Activated T-helper 1 cell treated with anti-CD3 and anti-CD28 coated beads, Interleukin-12 subunit alpha, Interleukin-12 subunit beta, Interleukin-2, Interleukin-4 antibody, amounts not matched to agents 30 ng/mL and 10 ng/mL and 1 ng/mL, durations not matched to agents 14 hours and 24 hours and 36 hours (primary cell): ENCODE results near the gene RAP1GDS1. TPM values are rescaled to one million over a fixed set of nuclear protein-coding genes. Genes with fewer than 3 reads are reported as not detected.
A peak's percentile ranks its signal among the peaks of the same experiment; 100 is the strongest.

ENCODE experiments used
- DNase-seq: peaks from one replicate; pipeline ENCODE4 v3.0.0; 2021; ENCODE audit warnings: low spot score
- H3K27ac Mint-ChIP-seq: one replicate; pipeline ENCODE4 v1.8.0; 2021; ENCODE audit warnings: mild to moderate bottlenecking, mixed read lengths
- H3K27me3 Mint-ChIP-seq: one replicate; pipeline ENCODE4 v1.8.0; 2022; ENCODE audit warnings: mild to moderate bottlenecking, moderate library complexity, mixed read lengths; ENCODE audit not compliant: insufficient read depth
- H3K36me3 Mint-ChIP-seq: one replicate; pipeline ENCODE4 v1.8.0; 2021; ENCODE audit warnings: low read depth, mixed read lengths
- H3K4me1 Mint-ChIP-seq: one replicate; pipeline ENCODE4 v1.8.0; 2021; ENCODE audit warnings: low read depth, mixed read lengths
- H3K4me3 Mint-ChIP-seq: one replicate; pipeline ENCODE4 v1.8.0; 2021; ENCODE audit warnings: mild to moderate bottlenecking, moderate library complexity, mixed read lengths
- H3K9me3 Mint-ChIP-seq: one replicate; pipeline ENCODE4 v1.8.0; 2021; ENCODE audit warnings: mixed read lengths
- intact Hi-C: fragments of 100-400 bp; cut with micrococcal nuclease; formaldehyde crosslinking; loops from one replicate; pipeline ENCODE4 v1.15.1; 2024
- total RNA-seq: library from RNA; stranded (reverse); gene quantifications from 2 replicates; pipeline ENCODE4 v1.2.3, GENCODE V29; 2022

RAP1GDS1 gene, protein sequence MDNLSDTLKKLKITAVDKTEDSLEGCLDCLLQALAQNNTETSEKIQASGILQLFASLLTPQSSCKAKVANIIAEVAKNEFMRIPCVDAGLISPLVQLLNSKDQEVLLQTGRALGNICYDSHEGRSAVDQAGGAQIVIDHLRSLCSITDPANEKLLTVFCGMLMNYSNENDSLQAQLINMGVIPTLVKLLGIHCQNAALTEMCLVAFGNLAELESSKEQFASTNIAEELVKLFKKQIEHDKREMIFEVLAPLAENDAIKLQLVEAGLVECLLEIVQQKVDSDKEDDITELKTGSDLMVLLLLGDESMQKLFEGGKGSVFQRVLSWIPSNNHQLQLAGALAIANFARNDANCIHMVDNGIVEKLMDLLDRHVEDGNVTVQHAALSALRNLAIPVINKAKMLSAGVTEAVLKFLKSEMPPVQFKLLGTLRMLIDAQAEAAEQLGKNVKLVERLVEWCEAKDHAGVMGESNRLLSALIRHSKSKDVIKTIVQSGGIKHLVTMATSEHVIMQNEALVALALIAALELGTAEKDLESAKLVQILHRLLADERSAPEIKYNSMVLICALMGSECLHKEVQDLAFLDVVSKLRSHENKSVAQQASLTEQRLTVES
- total RNA-seq = 53.0 and 56.3 TPM in 2 replicates

DNA sequence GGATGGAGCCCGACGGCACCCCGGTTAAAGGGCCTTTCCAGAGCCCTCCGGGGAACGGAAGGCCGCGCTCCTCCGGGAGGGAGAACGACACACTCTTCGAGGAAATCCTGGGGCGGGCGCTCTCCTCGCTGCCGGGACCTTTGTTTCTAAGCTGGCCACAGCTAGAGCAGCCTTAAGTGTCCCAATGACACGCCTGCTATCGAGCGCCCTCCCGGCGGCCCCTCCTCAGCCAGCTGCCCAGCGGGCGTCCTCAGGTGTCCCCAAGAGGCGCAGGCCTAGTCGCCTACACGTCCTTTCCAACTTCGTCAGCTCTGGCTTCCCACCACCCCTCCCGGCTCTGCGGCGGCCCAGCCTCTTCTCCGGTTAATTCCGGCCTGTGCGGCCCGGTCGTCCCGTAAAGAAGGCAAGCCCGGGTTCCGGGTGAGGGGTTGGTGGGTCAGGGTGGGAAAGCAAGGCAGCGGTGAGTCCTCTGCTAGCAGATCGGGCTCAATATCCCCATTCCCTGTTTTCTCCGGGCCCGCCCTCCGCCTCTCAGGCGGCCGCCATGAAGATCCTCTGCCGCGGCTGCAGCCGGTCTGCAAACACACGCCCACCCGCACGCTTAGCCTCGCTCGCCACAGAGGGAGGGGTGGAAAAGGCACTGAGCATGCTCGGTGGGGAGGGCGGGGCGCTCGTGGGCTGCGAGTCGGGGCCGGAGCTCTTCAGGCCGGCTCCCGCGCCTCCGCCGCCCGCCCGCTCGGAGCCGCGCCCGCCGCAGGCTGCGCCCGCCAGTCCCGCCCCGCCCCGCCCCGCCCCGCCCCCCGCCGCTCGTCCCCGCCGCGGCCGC, at the start of gene RAP1GDS1:
TSS of gene RAP1GDS1 (plus strand) at position 806 of the 826 bp plus-strand sequence. CDS start 182 bp downstream, outside the sequence.
- Mint-ChIP-seq H3K27me3 (no peaks in the 10 kb centered on the region), H3K36me3 (peaks cover 11% of the 10 kb centered on the region), H3K27ac (peak within 1 kb of the TSS; percentile 97), H3K4me3 (peak within 1 kb of the TSS; percentile 98), H3K4me1 (peaks cover 55% of the 10 kb centered on the region), H3K9me3 (no peaks in the 10 kb centered on the region)
- intact Hi-C loops = loop anchor here (1.0 to 10.0 kb wide), 15 partner anchors 117 to 1834 kb away; partner anchors contain the start of genes ADH5, DAPP1, DNAJB14 and METAP1
- peak; percentile 89 for DNase-seq

GRCh38 chr4:98222306-98222705, 38.9 kb upstream of the RAP1GDS1 start:
- H3K4me3 Mint-ChIP-seq = no peak overlapping the region
- H3K27ac Mint-ChIP-seq = no peak overlapping the region
- no peaks in the 10 kb centered on the region for H3K4me1 Mint-ChIP-seq
- H3K9me3 Mint-ChIP-seq = no peaks in the 10 kb centered on the region
- H3K36me3 Mint-ChIP-seq = no peaks in the 10 kb centered on the region
- H3K27me3 Mint-ChIP-seq = peaks cover 6% of the 10 kb centered on the region
- DNase-seq = no peak
- intact Hi-C loops = no loop called here

DNA sequence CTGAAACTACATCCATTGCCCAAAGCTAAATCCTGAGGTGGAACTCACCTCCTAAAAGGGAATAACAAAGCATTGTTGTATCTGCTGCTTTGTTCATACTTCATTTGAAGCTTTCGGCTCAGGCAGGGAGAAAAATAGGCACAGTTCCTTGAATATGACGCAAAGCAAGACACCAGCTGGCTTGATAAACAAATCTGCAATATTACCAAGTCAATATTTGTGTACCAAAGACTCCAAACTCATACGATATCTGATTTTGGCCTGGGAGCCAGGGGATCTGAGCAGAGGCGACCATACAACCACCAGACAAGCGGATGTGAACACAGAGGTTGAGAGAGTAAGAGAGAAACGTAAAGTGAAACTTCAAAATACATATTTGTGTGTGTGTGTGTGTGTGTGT, 34.8 kb upstream of the RAP1GDS1 start:
- Mint-ChIP-seq H3K9me3 (no peaks in the 10 kb centered on the region), H3K27ac (no peak overlapping the region), H3K27me3 (no peaks in the 10 kb centered on the region), H3K36me3 (no peaks in the 10 kb centered on the region), H3K4me3 (no peak overlapping the region), H3K4me1 (no peaks in the 10 kb centered on the region)
- intact Hi-C loops = no loop called here
- DNase-seq = no peak

DNA sequence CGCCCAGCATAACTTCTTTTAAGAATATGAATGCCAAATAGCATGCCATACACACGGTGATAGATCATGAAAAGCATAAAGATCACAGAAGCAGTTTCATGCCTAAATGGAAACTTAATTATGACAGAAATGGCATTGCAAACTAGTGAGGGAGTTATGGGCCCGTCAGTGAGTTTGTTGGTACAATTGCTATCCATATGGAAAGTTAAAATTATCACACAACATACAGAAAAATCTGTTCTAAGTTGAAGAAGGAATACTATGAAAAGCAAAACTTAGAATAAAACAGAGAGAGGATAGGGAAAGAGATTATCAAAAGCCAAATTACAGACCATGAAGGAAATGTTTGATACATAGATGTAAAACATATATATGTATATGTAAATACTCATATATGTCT, 30.2 kb upstream of the RAP1GDS1 start:
- Mint-ChIP-seq H3K4me3 (no peak overlapping the region), H3K9me3 (no peaks in the 10 kb centered on the region), H3K36me3 (no peaks in the 10 kb centered on the region), H3K27ac (no peak overlapping the region), H3K4me1 (peaks cover 4% of the 10 kb centered on the region), H3K27me3 (peaks cover 3% of the 10 kb centered on the region)
- DNase-seq = no peak
- intact Hi-C loops = no loop called here

- H3K36me3 Mint-ChIP-seq = no peaks in the 10 kb centered on the region
- no peak for DNase-seq
- H3K4me1 Mint-ChIP-seq = peaks cover 4% of the 10 kb centered on the region
- H3K27ac Mint-ChIP-seq = no peak overlapping the region
- intact Hi-C loops = no loop called here
- H3K9me3 Mint-ChIP-seq = no peaks in the 10 kb centered on the region
- H3K27me3 Mint-ChIP-seq = peaks cover 3% of the 10 kb centered on the region
- H3K4me3 Mint-ChIP-seq = no peak overlapping the region
Measured at GRCh38 chr4:98232202-98232601, 29.0 kb upstream of the RAP1GDS1 start.

DNA sequence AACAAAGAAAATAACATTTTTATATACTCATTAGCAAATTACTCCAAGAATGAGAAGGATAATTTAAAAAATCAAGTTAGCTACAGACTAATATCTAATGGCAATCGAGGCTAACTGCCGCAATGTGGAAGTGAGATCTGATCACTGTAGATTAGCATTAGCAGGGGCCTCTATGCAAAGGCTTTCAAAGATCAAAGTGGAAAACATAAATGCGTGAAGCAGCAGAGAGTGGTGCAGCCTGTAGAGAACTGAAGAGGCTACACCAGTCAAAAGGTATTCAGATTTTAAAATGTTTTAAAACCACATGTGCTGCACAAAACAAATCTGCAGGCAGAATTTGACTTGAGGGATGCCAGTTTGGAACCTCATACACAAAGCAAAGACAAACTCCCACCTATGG, 24.0 kb upstream of the RAP1GDS1 start:
- Mint-ChIP-seq H3K9me3 (no peaks in the 10 kb centered on the region), H3K4me3 (no peak overlapping the region)
- intact Hi-C loops = no loop called here

DNA sequence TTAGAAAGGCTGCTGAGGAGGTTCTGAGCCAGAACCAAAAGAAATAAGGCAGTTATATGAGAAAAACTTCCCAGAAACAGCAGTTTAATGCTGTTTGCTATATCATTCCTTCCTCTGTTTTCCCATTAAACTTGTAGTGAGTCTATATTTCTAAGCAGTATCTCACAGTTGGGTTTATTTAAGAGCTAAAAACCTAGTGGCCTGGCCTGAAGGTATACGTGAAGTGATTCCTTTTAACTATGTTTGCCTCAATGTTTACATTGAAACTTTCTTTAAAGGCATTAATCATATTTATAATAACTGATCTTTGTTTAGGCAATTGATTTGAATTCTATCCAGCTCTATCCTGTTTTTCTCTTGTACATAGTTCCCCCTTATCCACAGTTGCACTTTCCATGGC, 19.1 kb upstream of the RAP1GDS1 start:
- peaks cover 4% of the 10 kb centered on the region for H3K9me3 Mint-ChIP-seq
- no peaks in the 10 kb centered on the region for H3K4me1 Mint-ChIP-seq
- intact Hi-C loops = no loop called here
- H3K4me3 Mint-ChIP-seq = no peak overlapping the region
- no peak for DNase-seq
- H3K27me3 Mint-ChIP-seq = peaks cover 10% of the 10 kb centered on the region
- no peaks in the 10 kb centered on the region for H3K36me3 Mint-ChIP-seq
- H3K27ac Mint-ChIP-seq = no peak overlapping the region

More for the DNA sequence above, 24.0 kb upstream of the RAP1GDS1 start:
- Mint-ChIP-seq H3K27me3 (peaks cover 5% of the 10 kb centered on the region), H3K36me3 (no peaks in the 10 kb centered on the region), H3K27ac (no peak overlapping the region), H3K4me1 (peaks cover 3% of the 10 kb centered on the region)
- DNase-seq = no peak

DNA sequence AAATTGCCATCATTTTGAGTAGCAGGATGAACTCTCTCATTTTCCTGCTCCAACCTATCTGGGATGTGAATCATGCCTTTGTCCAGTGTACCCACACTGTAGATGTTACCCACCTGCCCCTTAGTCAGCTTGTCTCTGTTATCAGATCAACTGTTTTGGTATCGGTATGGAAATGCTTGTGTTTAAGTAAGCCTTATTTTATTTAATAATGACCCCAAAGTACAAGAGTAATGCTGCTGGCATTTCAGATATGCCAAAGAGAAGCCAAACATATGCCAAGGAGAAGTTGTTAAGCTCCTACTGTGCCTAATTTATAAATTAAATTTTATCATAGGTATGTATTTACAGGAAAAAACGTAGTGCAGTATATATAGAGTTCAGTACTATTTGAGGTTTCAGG, 18.6 kb upstream of the RAP1GDS1 start:
- intact Hi-C loops = no loop called here
- Mint-ChIP-seq H3K27ac (no peak overlapping the region), H3K4me1 (no peaks in the 10 kb centered on the region), H3K36me3 (no peaks in the 10 kb centered on the region), H3K4me3 (no peak overlapping the region), H3K27me3 (peaks cover 10% of the 10 kb centered on the region), H3K9me3 (peaks cover 4% of the 10 kb centered on the region)
- no peak for DNase-seq

- Mint-ChIP-seq H3K9me3 (peaks cover 8% of the 10 kb centered on the region), H3K4me1 (peaks cover 18% of the 10 kb centered on the region), H3K27ac (no peak overlapping the region), H3K27me3 (peaks cover 10% of the 10 kb centered on the region), H3K36me3 (no peaks in the 10 kb centered on the region), H3K4me3 (no peak overlapping the region)
- DNase-seq = no peak
- intact Hi-C loops = loop anchor here (5.0 kb wide), 1 partner anchor 103 kb away; the partner anchor contains the start of gene STPG2
Measured at GRCh38 chr4:98245226-98245625, 16.0 kb upstream of the RAP1GDS1 start.

- Mint-ChIP-seq H3K4me1 (peaks cover 18% of the 10 kb centered on the region), H3K4me3 (no peak overlapping the region), H3K9me3 (peaks cover 8% of the 10 kb centered on the region), H3K36me3 (no peaks in the 10 kb centered on the region), H3K27ac (no peak overlapping the region), H3K27me3 (peaks cover 9% of the 10 kb centered on the region)
- intact Hi-C loops = loop anchor here (5.0 kb wide), 1 partner anchor 107 kb away; the partner anchor contains the start of gene STPG2
- no peak for DNase-seq
Measured at GRCh38 chr4:98248934-98249333, 12.2 kb upstream of the RAP1GDS1 start.

GRCh38 chr4:98249831-98250230, 11.4 kb upstream of the RAP1GDS1 start:
- Mint-ChIP-seq H3K27ac (peak overlapping the region; percentile 25), H3K4me3 (no peak overlapping the region), H3K4me1 (peaks cover 18% of the 10 kb centered on the region), H3K27me3 (peaks cover 6% of the 10 kb centered on the region), H3K36me3 (no peaks in the 10 kb centered on the region), H3K9me3 (peaks cover 4% of the 10 kb centered on the region)
- DNase-seq = no peak
- intact Hi-C loops = loop anchor here (5.0 kb wide), 1 partner anchor 108 kb away; the partner anchor contains the start of gene STPG2

DNA sequence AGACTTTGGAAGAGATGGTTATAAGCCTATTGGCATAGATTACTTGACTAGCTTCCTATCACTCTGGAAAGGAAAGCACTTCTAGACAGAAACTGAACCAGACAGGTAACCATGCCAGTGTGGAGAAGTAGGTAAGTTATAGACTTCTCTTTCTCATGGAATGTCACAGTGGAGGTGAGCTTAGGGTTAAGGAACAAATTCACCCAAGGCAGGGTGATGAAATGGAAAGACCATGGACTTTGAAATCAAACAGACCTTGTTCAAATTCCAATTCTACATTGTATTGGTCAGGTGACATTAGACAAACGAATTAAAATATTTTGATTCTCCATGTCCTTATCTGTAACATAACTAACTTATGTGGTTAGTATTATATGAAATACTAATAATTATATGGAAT, 7.7 kb upstream of the RAP1GDS1 start:
- H3K4me1 Mint-ChIP-seq = peaks cover 18% of the 10 kb centered on the region
- no peak overlapping the region for H3K27ac Mint-ChIP-seq
- peaks cover 4% of the 10 kb centered on the region for H3K27me3 Mint-ChIP-seq
- H3K9me3 Mint-ChIP-seq = peaks cover 1% of the 10 kb centered on the region
- no peak overlapping the region for H3K4me3 Mint-ChIP-seq
- H3K36me3 Mint-ChIP-seq = no peaks in the 10 kb centered on the region
- intact Hi-C loops = no loop called here
- no peak for DNase-seq
